Omental fat pad (tissue), 4 donors: ENCODE results near the gene GOSR2. TPM values are rescaled to one million over a fixed set of nuclear protein-coding genes. Genes with fewer than 3 reads are reported as not detected.
"Not testable (repeated sequence)": the region's sequence is repeated elsewhere in the genome, so short reads cannot be mapped to it uniquely, and the experiment has no call there.

ENCODE experiments used
- ATAC-seq: fragments of 150-250 bp; one replicate; pipeline ENCODE4 v1.9.1; 2016; ENCODE audit warnings: mild to moderate bottlenecking, moderate library complexity; ENCODE audit not compliant: low FRiP score
- DNase-seq: peaks from one replicate; pipeline ENCODE4 v3.0.0-alpha.2; 2019; ENCODE audit warnings: low spot score
- small RNA-seq: library from RNA; depleted of rRNA; stranded (forward); fragments of <200 nt; gene quantifications from one replicate; pipeline ENCODE3, GENCODE V24; 2016
- total RNA-seq, 4 donors: library from RNA; depleted of rRNA; stranded (reverse); fragments of >200 nt; gene quantifications; one replicate each; pipeline ENCODE4 v1.1.0, GENCODE V29; 2016
- TF ChIP-seq, protein P1 (sequence below), 3 donors: fragments of 450-650 bp; IDR thresholded peaks; one replicate each; pipeline ENCODE4 v1.5.1; 2016 to 2017; ENCODE audit warnings: antibody characterized with exemption in 3 of 3, mild to moderate bottlenecking in 3 of 3, moderate library complexity in 2 of 3

Gene GOSR2
- total RNA-seq, 4 donors from 2014 or later = 37.4 to 59.4 (median 47.3) TPM

DNA sequence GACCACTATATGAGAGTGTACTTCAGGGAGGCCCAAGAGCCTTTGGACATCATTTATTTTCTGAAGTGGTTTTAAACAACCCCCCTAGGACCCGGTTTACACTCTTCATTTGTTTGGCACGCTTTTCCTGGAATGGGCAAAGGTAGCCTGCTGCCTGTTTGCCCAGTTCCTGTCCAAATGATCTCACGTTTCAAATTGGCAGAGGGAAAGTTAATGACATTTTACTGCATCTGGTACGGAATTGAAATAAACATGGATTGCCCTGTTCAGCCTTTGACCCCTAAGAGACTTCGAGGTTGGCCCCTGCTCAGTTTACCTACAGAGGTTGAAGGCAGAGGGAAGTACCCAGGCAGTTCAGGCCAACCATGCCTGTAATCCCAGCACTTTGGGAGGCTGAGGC is 61.9 kb downstream of the GOSR2 start:
- DNase-seq = no peak
- no peak for ATAC-seq
- TF ChIP-seq, protein P1, sequence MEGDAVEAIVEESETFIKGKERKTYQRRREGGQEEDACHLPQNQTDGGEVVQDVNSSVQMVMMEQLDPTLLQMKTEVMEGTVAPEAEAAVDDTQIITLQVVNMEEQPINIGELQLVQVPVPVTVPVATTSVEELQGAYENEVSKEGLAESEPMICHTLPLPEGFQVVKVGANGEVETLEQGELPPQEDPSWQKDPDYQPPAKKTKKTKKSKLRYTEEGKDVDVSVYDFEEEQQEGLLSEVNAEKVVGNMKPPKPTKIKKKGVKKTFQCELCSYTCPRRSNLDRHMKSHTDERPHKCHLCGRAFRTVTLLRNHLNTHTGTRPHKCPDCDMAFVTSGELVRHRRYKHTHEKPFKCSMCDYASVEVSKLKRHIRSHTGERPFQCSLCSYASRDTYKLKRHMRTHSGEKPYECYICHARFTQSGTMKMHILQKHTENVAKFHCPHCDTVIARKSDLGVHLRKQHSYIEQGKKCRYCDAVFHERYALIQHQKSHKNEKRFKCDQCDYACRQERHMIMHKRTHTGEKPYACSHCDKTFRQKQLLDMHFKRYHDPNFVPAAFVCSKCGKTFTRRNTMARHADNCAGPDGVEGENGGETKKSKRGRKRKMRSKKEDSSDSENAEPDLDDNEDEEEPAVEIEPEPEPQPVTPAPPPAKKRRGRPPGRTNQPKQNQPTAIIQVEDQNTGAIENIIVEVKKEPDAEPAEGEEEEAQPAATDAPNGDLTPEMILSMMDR (IDR thresholded peaks at IDR 0.05) = no peak

DNA sequence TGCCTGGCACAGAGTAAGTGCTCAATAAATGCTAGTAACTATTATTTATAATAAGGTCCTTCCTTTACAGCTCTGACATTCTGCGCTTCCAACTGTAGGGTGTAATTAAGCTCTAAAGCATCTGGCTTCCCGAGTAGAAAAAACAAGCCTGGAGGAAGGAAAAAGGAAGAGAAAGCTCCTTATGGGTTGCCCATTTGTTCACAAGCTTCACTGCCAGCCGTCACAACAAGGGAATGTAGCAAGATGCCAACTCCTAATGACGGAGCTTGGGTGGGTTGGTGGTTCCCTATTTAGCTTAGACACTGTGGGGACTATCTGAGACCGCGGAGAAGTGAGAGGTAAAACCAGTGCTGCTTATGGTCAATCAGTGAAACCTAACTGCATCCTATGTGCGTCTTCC is 63.4 kb downstream of the GOSR2 start:
- ATAC-seq = no peak
- no peak for DNase-seq
- TF ChIP-seq, protein P1 (IDR thresholded peaks at IDR 0.05) = no peak

DNA sequence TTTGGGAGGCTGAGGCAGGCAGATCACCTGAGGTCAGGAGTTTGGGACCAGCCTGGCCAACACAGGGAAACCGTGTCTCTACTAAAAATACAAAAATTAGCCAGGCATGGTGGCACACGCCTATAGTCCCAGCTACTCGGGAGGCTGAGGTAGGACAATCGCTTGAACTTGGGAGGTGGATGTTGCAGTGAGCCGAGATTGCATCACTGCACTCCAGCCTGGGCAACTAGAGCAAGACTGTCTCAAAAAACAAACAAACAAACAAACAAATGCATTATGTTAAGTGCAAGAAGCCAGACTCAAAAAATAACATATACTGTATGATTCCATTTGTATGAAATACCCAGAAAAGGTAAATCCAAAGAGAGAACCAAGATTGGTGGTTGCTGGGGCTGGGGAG is 65.0 kb downstream of the GOSR2 start:
- DNase-seq, ATAC-seq: not testable (repeated sequence)

DNA sequence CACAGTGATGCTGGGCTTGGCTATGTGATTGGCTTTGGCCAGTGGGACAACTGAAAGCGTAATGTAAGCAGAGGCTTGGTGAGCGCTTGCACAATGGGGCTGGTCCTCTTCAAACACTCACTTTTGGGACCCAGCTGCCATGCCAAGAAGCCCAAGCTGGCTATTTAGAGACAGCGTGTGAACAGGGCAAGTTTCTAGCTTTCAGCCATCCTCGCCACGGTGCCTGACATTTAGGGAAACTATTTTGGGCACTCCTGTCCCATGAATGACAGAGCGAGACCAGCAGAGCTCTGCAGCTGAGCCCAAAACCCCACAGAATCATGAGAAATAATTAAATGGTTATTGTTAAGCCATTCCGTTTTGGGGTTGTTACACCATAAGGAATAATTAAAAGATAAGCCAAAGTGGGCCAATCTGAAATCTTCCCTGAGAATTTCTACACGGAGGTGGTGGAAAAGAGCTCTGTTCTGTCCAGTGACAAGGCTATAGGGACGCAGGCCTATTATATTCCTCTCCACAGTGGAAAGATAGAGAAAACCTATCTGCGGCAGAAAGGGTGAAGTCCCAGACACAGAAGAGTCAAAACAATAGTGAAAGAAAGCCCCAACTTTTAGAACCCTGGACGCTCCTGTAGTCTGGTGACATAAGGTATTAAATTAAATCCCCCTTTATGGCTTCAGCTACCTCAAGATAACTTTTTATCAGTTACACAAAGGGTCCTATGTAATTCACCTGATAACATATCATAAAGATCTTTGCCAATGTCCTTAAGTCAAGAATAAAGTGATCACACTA is 66.9 kb downstream of the GOSR2 start:
- TF ChIP-seq, protein P1 (IDR thresholded peaks at IDR 0.05) = no peak
- no peak for DNase-seq
- no peak for ATAC-seq

DNA sequence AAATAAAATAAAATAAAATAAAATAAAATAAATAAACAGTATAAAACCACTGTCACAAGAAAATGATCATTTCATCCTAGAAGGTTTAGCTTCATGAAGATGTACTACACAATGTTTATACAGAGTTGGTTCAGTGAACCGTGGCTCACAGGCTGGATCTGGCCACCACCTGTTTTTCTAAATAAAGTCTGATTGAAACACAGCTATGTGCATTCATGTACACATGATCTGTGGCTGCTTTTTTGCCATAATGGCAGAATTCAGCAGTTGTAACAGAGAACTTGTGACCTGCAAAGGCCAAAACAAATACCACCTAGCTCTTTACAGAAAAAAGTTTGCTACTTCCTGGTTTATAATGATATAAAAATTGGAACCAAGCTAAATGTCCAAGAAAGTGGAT is 68.7 kb downstream of the GOSR2 start:
- DNase-seq (no peak), ATAC-seq (no peak)
- TF ChIP-seq, protein P1 (IDR thresholded peaks at IDR 0.05) = no peak

Small RNA genes within 50 kb of the gene (small RNA-seq; reads per million reads assigned to genes)
- not detected for gene MIR5089
- gene RNU6ATAC3P = not detected

Other genes starting within 250 kb of the GOSR2 start
- gene WNT3, start 104.5 kb upstream of the GOSR2 start, total RNA-seq = 1 to 10 TPM in 3 of 4 donors, under 1 TPM in 1; 0.82 to 2.1 (median 1.2) TPM
- gene WNT9B, start 71.6 kb upstream of the GOSR2 start, total RNA-seq = 1 to 10 TPM in 2 of 4 donors, under 1 TPM in 1, not detected in 1; 0.36 to 1.9 (median 1.5) TPM
- gene RPRML, start 56.1 kb downstream of the GOSR2 start, total RNA-seq = not detected